ENCODE data around the gene KLHL9. TPM values are rescaled to one million over a fixed set of nuclear protein-coding genes. Genes with fewer than 3 reads are reported as not detected.
"Not testable (repeated sequence)": the region's sequence is repeated elsewhere in the genome, so short reads cannot be mapped to it uniquely, and the experiment has no call there.

Gene KLHL9
- 10 to 100 TPM; 17.5 to 18.3 TPM for total RNA-seq

- CTCF ChIA-PET = interaction anchor here (0.6 to 2.3 kb wide), 16 partner anchors 9 to 958 kb away, joined by 3 to 29 read pairs (median 4); no protein-coding TSS in a partner anchor
- Mint-ChIP-seq H3K9me3 (no peaks in the 10 kb centered on the region), H3K4me3 (peak within 1 kb of the TSS; percentile 84), H3K27ac (peak within 1 kb of the TSS; percentile 91), H3K36me3 (ENCODE audit: low read depth) (peaks cover 20% of the 10 kb centered on the region), H3K27me3 (ENCODE audit: low read depth) (no peaks in the 10 kb centered on the region), H3K4me1 (ENCODE audit: low read depth) (peaks cover 48% of the 10 kb centered on the region)
- DNase-seq = peak; percentile 93
- intact Hi-C loops (cut with micrococcal nuclease) = loop anchor here (1.0 to 5.0 kb wide), 8 partner anchors 22 to 660 kb away; partner anchors contain the start of genes HACD4 and MTAP
Observed at GRCh38 chr9:21334701-21335632, at the start of gene KLHL9. TSS of gene KLHL9 (minus strand) at chr9:21335404. CDS start at chr9:21334859, 545 bp downstream.

- Mint-ChIP-seq H3K4me1 (ENCODE audit: low read depth) (peaks cover 14% of the 10 kb centered on the region), H3K4me3 (no peak overlapping the region), H3K27me3 (ENCODE audit: low read depth) (peaks cover 37% of the 10 kb centered on the region), H3K36me3 (ENCODE audit: low read depth) (no peaks in the 10 kb centered on the region), H3K9me3 (no peaks in the 10 kb centered on the region), H3K27ac (no peak overlapping the region)
- CTCF ChIA-PET = no interaction called here
- DNase-seq = no peak
- intact Hi-C loops (cut with micrococcal nuclease) = loop anchor here (2.0 kb wide), 1 partner anchor 13 kb away; no protein-coding TSS in a partner anchor
Observed at GRCh38 chr9:21383627-21384026, 48.4 kb upstream of the KLHL9 start.

GRCh38 chr9:21381448-21382339 is 46.5 kb upstream of the KLHL9 start:
- H3K4me3 Mint-ChIP-seq = no peak overlapping the region

GRCh38 chr9:21371467-21371866 is 36.3 kb upstream of the KLHL9 start:
- DNase-seq; H3K36me3 Mint-ChIP-seq (ENCODE audit: low read depth); H3K4me1 Mint-ChIP-seq (ENCODE audit: low read depth); H3K9me3 Mint-ChIP-seq; H3K4me3 Mint-ChIP-seq; H3K27ac Mint-ChIP-seq: not testable (repeated sequence)
- CTCF ChIA-PET = interaction anchor here (0.7 kb wide), 1 partner anchor 25 kb away, joined by 3 read pairs; no protein-coding TSS in a partner anchor
- intact Hi-C loops (cut with micrococcal nuclease) = loop anchor here (1.0 kb wide), 1 partner anchor 21 kb away; no protein-coding TSS in a partner anchor
- peaks cover 11% of the 10 kb centered on the region for H3K27me3 Mint-ChIP-seq (ENCODE audit: low read depth)

More at GRCh38 chr9:21381448-21382339, 46.5 kb upstream of the KLHL9 start:
- Mint-ChIP-seq H3K36me3 (ENCODE audit: low read depth) (no peaks in the 10 kb centered on the region), H3K27me3 (ENCODE audit: low read depth) (peaks cover 32% of the 10 kb centered on the region), H3K9me3 (no peaks in the 10 kb centered on the region), H3K27ac (no peak overlapping the region), H3K4me1 (ENCODE audit: low read depth) (peaks cover 14% of the 10 kb centered on the region)
- CTCF ChIA-PET = interaction anchor here (0.7 to 1.8 kb wide), 2 partner anchors 14 to 52 kb away, joined by 3 to 9 read pairs; no protein-coding TSS in a partner anchor
- intact Hi-C loops (cut with micrococcal nuclease) = loop anchor here (1.0 to 2.0 kb wide), 3 partner anchors 15 to 46 kb away; partner anchors contain the start of gene KLHL9
- DNase-seq = peak; percentile 17

- intact Hi-C loops (cut with micrococcal nuclease) = no loop called here
- Mint-ChIP-seq H3K27ac (no peak within 1 kb of the TSS), H3K4me1 (ENCODE audit: low read depth) (no peaks in the 10 kb centered on the region), H3K4me3 (no peak within 1 kb of the TSS), H3K36me3 (ENCODE audit: low read depth) (no peaks in the 10 kb centered on the region), H3K27me3 (ENCODE audit: low read depth) (peaks cover 12% of the 10 kb centered on the region), H3K9me3 (no peaks in the 10 kb centered on the region)
- DNase-seq = no peak
- CTCF ChIA-PET = interaction anchor here (0.6 kb wide), 1 partner anchor 683 kb away, joined by 3 read pairs; no protein-coding TSS in a partner anchor
Observed at GRCh38 chr9:21367957-21368356, 32.8 kb upstream of the KLHL9 start, which contains the start of gene IFNA13. TSS of gene IFNA13 (minus strand) at chr9:21368057. CDS start at chr9:21368010, 47 bp downstream.

GRCh38 chr9:21367169-21367568 is 32.0 kb upstream of the KLHL9 start:
- H3K36me3 Mint-ChIP-seq (ENCODE audit: low read depth); H3K9me3 Mint-ChIP-seq; H3K4me3 Mint-ChIP-seq: not testable (repeated sequence)

GRCh38 chr9:21362287-21362686 is 27.1 kb upstream of the KLHL9 start:
- Mint-ChIP-seq H3K4me1 (ENCODE audit: low read depth) (peaks cover 15% of the 10 kb centered on the region), H3K27ac (no peak overlapping the region), H3K9me3 (no peaks in the 10 kb centered on the region), H3K36me3 (ENCODE audit: low read depth) (no peaks in the 10 kb centered on the region), H3K27me3 (ENCODE audit: low read depth) (peaks cover 9% of the 10 kb centered on the region), H3K4me3 (no peak overlapping the region)
- no peak for DNase-seq
- CTCF ChIA-PET = interaction anchor here (1.7 kb wide), 1 partner anchor 33 kb away, joined by 4 read pairs; no protein-coding TSS in a partner anchor
- intact Hi-C loops (cut with micrococcal nuclease) = no loop called here

More at GRCh38 chr9:21367169-21367568, 32.0 kb upstream of the KLHL9 start:
- H3K27ac Mint-ChIP-seq; CTCF ChIA-PET; intact Hi-C loops (cut with micrococcal nuclease); H3K4me1 Mint-ChIP-seq (ENCODE audit: low read depth); DNase-seq: not testable (repeated sequence)
- H3K27me3 Mint-ChIP-seq (ENCODE audit: low read depth) = peaks cover 12% of the 10 kb centered on the region

GRCh38 chr9:21357479-21358460 is 22.6 kb upstream of the KLHL9 start:
- intact Hi-C loops (cut with micrococcal nuclease) = loop anchor here (1.0 to 5.0 kb wide), 15 partner anchors 22 to 1360 kb away; partner anchors contain the start of genes FOCAD and KLHL9
- Mint-ChIP-seq H3K27me3 (ENCODE audit: low read depth) (peaks cover 13% of the 10 kb centered on the region), H3K9me3 (peaks cover 6% of the 10 kb centered on the region), H3K36me3 (ENCODE audit: low read depth) (peaks cover 6% of the 10 kb centered on the region), H3K27ac (no peak overlapping the region), H3K4me1 (ENCODE audit: low read depth) (peaks cover 19% of the 10 kb centered on the region), H3K4me3 (peak overlapping the region; percentile 36)
- CTCF ChIA-PET = interaction anchor here (1.0 to 1.9 kb wide), 4 partner anchors 23 to 38 kb away, joined by 4 to 5 read pairs (median 4); partner anchors contain the start of gene KLHL9
- DNase-seq = peak; percentile 28

GRCh38 chr9:21350787-21351186 is 15.6 kb upstream of the KLHL9 start, which contains the start of gene IFNA6:
TSS of gene IFNA6 (minus strand) at chr9:21350887. CDS start at chr9:21350887, 0 bp downstream.
- peaks cover 25% of the 10 kb centered on the region for H3K27me3 Mint-ChIP-seq (ENCODE audit: low read depth)
- H3K9me3 Mint-ChIP-seq = peaks cover 6% of the 10 kb centered on the region
- no peak within 1 kb of the TSS for H3K27ac Mint-ChIP-seq
- peaks cover 6% of the 10 kb centered on the region for H3K36me3 Mint-ChIP-seq (ENCODE audit: low read depth)
- H3K4me1 Mint-ChIP-seq (ENCODE audit: low read depth) = no peaks in the 10 kb centered on the region
- intact Hi-C loops (cut with micrococcal nuclease) = no loop called here
- CTCF ChIA-PET = no interaction called here
- H3K4me3 Mint-ChIP-seq = no peak within 1 kb of the TSS
- no peak for DNase-seq

- no peak overlapping the region for H3K27ac Mint-ChIP-seq
- CTCF ChIA-PET = interaction anchor here (0.6 to 1.0 kb wide), 2 partner anchors 48 to 442 kb away, joined by 3 to 4 read pairs; no protein-coding TSS in a partner anchor
- DNase-seq = no peak
- H3K27me3 Mint-ChIP-seq (ENCODE audit: low read depth) = peaks cover 20% of the 10 kb centered on the region
- intact Hi-C loops (cut with micrococcal nuclease) = no loop called here
- no peaks in the 10 kb centered on the region for H3K9me3 Mint-ChIP-seq
- H3K36me3 Mint-ChIP-seq (ENCODE audit: low read depth) = no peaks in the 10 kb centered on the region
- no peaks in the 10 kb centered on the region for H3K4me1 Mint-ChIP-seq (ENCODE audit: low read depth)
- H3K4me3 Mint-ChIP-seq = no peak overlapping the region
Observed at GRCh38 chr9:21348430-21348970, 13.3 kb upstream of the KLHL9 start.

All from activated naive CD4-positive, alpha-beta T cell treated with anti-CD3 and anti-CD28 coated beads for 36 hours (primary cell).